ENCODE measurements around the gene ZNF654. TPM values are rescaled to one million over a fixed set of nuclear protein-coding genes. Genes with fewer than 3 reads are reported as not detected.

ZNF654 gene
- polyA plus RNA-seq, 1 experiment = 6.7 TPM

- ChIA-PET POLR2A (no interaction called here), CTCF (no interaction called here)
- Histone ChIP-seq H3K27me3 (ENCODE audit: control insufficient read depth, insufficient read depth, low read length) (no peaks in the 10 kb centered on the region), H3K4me3 (ENCODE audit: low read depth, low read length) (no peak overlapping the region), H3K27ac (ENCODE audit: low read depth, low read length) (no peak overlapping the region), H3K9me3 (ENCODE audit: control insufficient read depth, insufficient read depth, low read length) (no peaks in the 10 kb centered on the region; the same call in 1 of the 2 replicates)
- DNase-seq (ENCODE audit: low read depth, low spot score) = no peak
- no peak for TF ChIP-seq CTCF (IDR thresholded peaks at IDR 0.05; ENCODE audit: low read depth, low read length)
Observed at GRCh38 chr3:88152841-88153240, 93.8 kb downstream of the ZNF654 start.

- Histone ChIP-seq H3K9me3 (ENCODE audit: control insufficient read depth, insufficient read depth, low read length) (no peaks in the 10 kb centered on the region), H3K4me3 (ENCODE audit: low read depth, low read length) (no peak overlapping the region), H3K27ac (ENCODE audit: low read depth, low read length) (no peak overlapping the region), H3K27me3 (ENCODE audit: control insufficient read depth, insufficient read depth, low read length) (no peaks in the 10 kb centered on the region)
- DNase-seq (ENCODE audit: low read depth, low spot score) = no peak
- ChIA-PET POLR2A (no interaction called here), CTCF (no interaction called here)
- TF ChIP-seq CTCF (IDR thresholded peaks at IDR 0.05; ENCODE audit: low read depth, low read length) = no peak
Observed at GRCh38 chr3:88166419-88166971, 107.4 kb downstream of the ZNF654 start.

- POLR2A ChIA-PET = no interaction called here
- no peak for TF ChIP-seq CTCF (IDR thresholded peaks at IDR 0.05; ENCODE audit: low read depth, low read length)
- CTCF ChIA-PET = interaction anchor here (0.5 to 1.6 kb wide), 3 partner anchors 13 to 1076 kb away, joined by 3 to 8 read pairs (median 4); no protein-coding TSS in a partner anchor
- DNase-seq (ENCODE audit: low read depth, low spot score) = no peak
- Histone ChIP-seq H3K4me3 (ENCODE audit: low read depth, low read length) (no peak overlapping the region), H3K27ac (ENCODE audit: low read depth, low read length) (no peak overlapping the region), H3K9me3 (ENCODE audit: control insufficient read depth, insufficient read depth, low read length) (no peaks in the 10 kb centered on the region), H3K27me3 (ENCODE audit: control insufficient read depth, insufficient read depth, low read length) (no peaks in the 10 kb centered on the region)
Observed at GRCh38 chr3:88167173-88167572, 108.1 kb downstream of the ZNF654 start.

- Histone ChIP-seq H3K9me3 (ENCODE audit: control insufficient read depth, insufficient read depth, low read length) (no peaks in the 10 kb centered on the region), H3K4me3 (ENCODE audit: low read depth, low read length) (no peak overlapping the region), H3K27ac (ENCODE audit: low read depth, low read length) (no peak overlapping the region), H3K27me3 (ENCODE audit: control insufficient read depth, insufficient read depth, low read length) (no peaks in the 10 kb centered on the region)
- POLR2A ChIA-PET = no interaction called here
- CTCF ChIA-PET = interaction anchor here (0.5 to 1.7 kb wide), 4 partner anchors 13 to 1076 kb away, joined by 3 to 8 read pairs (median 5); no protein-coding TSS in a partner anchor
- DNase-seq (ENCODE audit: low read depth, low spot score) = no peak
- no peak for TF ChIP-seq CTCF (IDR thresholded peaks at IDR 0.05; ENCODE audit: low read depth, low read length)
Observed at GRCh38 chr3:88167704-88168103, 108.6 kb downstream of the ZNF654 start.

GRCh38 chr3:88168171-88168570 lies 109.1 kb downstream of the ZNF654 start:
- Histone ChIP-seq H3K27me3 (ENCODE audit: control insufficient read depth, insufficient read depth, low read length) (no peaks in the 10 kb centered on the region), H3K4me3 (ENCODE audit: low read depth, low read length) (no peak overlapping the region), H3K9me3 (ENCODE audit: control insufficient read depth, insufficient read depth, low read length) (no peaks in the 10 kb centered on the region), H3K27ac (ENCODE audit: low read depth, low read length) (no peak overlapping the region)
- no peak for TF ChIP-seq CTCF (IDR thresholded peaks at IDR 0.05; ENCODE audit: low read depth, low read length)
- ChIA-PET CTCF (interaction anchor here (1.1 to 1.7 kb wide), 4 partner anchors 10 to 55 kb away, joined by 3 to 8 read pairs (median 6); no protein-coding TSS in a partner anchor), POLR2A (interaction anchor here (0.6 kb wide), 1 partner anchor 860 kb away, joined by 4 read pairs; no protein-coding TSS in a partner anchor)
- DNase-seq (ENCODE audit: low read depth, low spot score) = no peak

Measured in AG04450 (cell line).